PFSK-1 (cell line): ENCODE data around the gene LTBP1.

Experiments used
- FOXP2 ChIP-seq: optimal IDR thresholded peaks from 2 replicates; pipeline ENCODE3; 2011; ENCODE audit warnings: borderline replicate concordance, control low read depth, inconsistent platforms; ENCODE audit not compliant: insufficient read depth; ENCODE audit errors: extremely low read length, extremely low read depth
- POLR2AphosphoS5 ChIP-seq: IDR thresholded peaks from 2 replicates; pipeline ENCODE4 v1.6.1; 2012; ENCODE audit warnings: low read depth, mild to moderate bottlenecking, control low read depth, low read length, moderate library complexity
- REST ChIP-seq, 2 experiments: IDR thresholded peaks; 2 replicates each; pipeline versions ENCODE4 v1.6.1 to v1.8.0; 2011 to 2012; ENCODE audit warnings: low read depth in 2 of 2, low read length in 2 of 2, control low read depth in 1 of 2, inconsistent platforms in 1 of 2, mild to moderate bottlenecking in 1 of 2, moderate library complexity in 1 of 2; ENCODE audit not compliant: insufficient read depth in 1 of 2
- SIN3A ChIP-seq: IDR thresholded peaks from 2 replicates; pipeline ENCODE4 v1.6.1; 2012; ENCODE audit warnings: mild to moderate bottlenecking, low read length, moderate library complexity, borderline replicate concordance; ENCODE audit not compliant: insufficient read depth
- TAF1 ChIP-seq: IDR thresholded peaks from 2 replicates; pipeline ENCODE4 v1.6.1; 2012; ENCODE audit warnings: low read length, control low read depth, borderline replicate concordance; ENCODE audit not compliant: insufficient read depth

DNA sequence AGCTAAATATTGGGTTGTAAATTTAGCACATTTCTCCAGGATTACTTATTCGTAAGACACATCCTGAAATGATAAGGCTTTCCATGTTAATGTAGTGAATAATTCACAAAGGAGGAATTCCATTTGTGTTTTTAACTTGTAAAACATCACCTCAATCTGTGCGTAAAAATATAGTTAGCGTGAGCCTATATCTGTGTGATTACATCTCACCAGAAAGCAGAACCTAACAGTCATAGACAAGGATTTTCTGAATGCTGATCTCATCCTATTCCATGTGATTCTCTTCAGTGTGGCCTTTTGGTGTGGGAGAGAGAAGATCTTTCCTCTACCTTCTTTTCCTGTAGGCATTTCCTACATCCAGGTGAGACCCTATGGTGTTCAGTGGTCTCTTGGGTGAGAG lies 266.5 kb downstream of the LTBP1 start:
- TF ChIP-seq POLR2AphosphoS5 = no peak
- TF ChIP-seq SIN3A = no peak
- TF ChIP-seq REST (IDR thresholded peaks at IDR 0.05; ENCODE audit: insufficient read depth in 1 of 2, low read depth in 2 of 2, low read length in 2 of 2) = no peak
- TF ChIP-seq TAF1 = no peak
- TF ChIP-seq FOXP2 = no peak
